ENCODE results near the gene FNDC10. TPM values are rescaled to one million over a fixed set of nuclear protein-coding genes. Genes with fewer than 3 reads are reported as not detected.

The FNDC10 gene
- total and polyA plus RNA-seq, 10 of the 15 experiments (the other 5 are each of a cell fraction or from before 2014, with no cell fraction given) = 0.05 to 1.3 (median 0.25) TPM; not detected in 4

DNA sequence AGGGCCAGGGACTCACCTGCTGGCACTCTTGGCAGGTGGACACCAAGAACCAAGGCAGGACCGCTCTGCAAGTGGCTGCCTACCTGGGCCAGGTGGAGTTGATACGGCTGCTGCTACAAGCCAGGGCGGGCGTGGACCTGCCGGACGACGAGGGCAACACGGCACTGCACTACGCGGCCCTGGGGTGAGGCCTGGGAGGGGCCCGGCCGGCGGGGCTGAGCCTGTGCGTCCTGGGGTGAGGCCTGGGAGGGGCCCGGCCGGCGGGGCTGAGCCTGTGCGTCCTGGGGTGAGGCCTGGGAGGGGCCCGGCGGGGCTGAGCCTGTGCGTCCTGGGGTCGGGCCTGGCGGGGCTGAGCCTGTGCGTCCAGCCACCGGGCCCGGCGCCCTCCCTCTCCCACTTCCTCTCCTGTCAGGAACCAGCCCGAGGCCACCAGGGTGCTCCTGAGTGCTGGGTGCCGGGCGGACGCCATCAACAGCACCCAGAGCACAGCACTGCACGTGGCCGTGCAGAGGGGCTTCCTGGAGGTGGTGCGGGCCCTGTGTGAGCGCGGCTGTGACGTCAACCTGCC, 27.4 kb upstream of the FNDC10 start:
- DNase-seq (ENCODE audit: low read depth, low spot score) (no peak), FAIRE-seq (no peak), ATAC-seq (no peak)
- Histone ChIP-seq H3K9me3 (replicated peaks; ENCODE audit: control insufficient read depth, insufficient read depth, low read length) (no peaks in the 10 kb centered on the region), H3K4me2 (ENCODE audit: control insufficient read depth, insufficient read depth) (no peak overlapping the region), H3K4me3 (no peak overlapping the region), H3K27me3 (replicated peaks in 1 of 2; ENCODE audit: control insufficient read depth in 2 of 2, insufficient read depth in 2 of 2, low read length in 1 of 2) (peaks cover 0 to 2% of the 10 kb centered on the region in 2 experiments; a peak in 2 of 4 replicates), H3K27ac (ENCODE audit: control insufficient read depth, insufficient read depth) (no peak overlapping the region), H3K79me2 (ENCODE audit: control insufficient read depth, insufficient read depth, low read length) (no peaks in the 10 kb centered on the region), H3K36me3 (ENCODE audit: control insufficient read depth in 2 of 2, insufficient read depth in 2 of 2, low read length in 1 of 2) (no peaks in the 10 kb centered on the region), H3K9ac (ENCODE audit: control insufficient read depth, insufficient read depth, low read length) (no peak overlapping the region), H2AFZ (ENCODE audit: control insufficient read depth, low read depth, low read length) (no peak overlapping the region), H3K4me1 (ENCODE audit: control insufficient read depth, insufficient read depth, low read length) (no peaks in the 10 kb centered on the region), H4K20me1 (ENCODE audit: control insufficient read depth, insufficient read depth) (no peaks in the 10 kb centered on the region)
- ChIA-PET SMC1A (ENCODE audit: uncharacterized antibody, unreplicated experiment) (no interaction called here), RAD21 (ENCODE audit: unreplicated experiment) (no interaction called here), POLR2A (no interaction called here), CTCF (no interaction called here)
- intact Hi-C loops (cut with micrococcal nuclease; ENCODE audit: unreplicated experiment) (no loop called here), in situ Hi-C loops (cut with MboI) (no loop called here)
- no TSS peak for BruUV-seq (replicated peaks)
- WGBS (ENCODE audit: insufficient coverage, insufficient replicate concordance, low lambda C conversion rate, missing lambda C conversion rate) = 89% methylated on average over 11 of the region's 37 CpGs
- TF ChIP-seq, protein P1, sequence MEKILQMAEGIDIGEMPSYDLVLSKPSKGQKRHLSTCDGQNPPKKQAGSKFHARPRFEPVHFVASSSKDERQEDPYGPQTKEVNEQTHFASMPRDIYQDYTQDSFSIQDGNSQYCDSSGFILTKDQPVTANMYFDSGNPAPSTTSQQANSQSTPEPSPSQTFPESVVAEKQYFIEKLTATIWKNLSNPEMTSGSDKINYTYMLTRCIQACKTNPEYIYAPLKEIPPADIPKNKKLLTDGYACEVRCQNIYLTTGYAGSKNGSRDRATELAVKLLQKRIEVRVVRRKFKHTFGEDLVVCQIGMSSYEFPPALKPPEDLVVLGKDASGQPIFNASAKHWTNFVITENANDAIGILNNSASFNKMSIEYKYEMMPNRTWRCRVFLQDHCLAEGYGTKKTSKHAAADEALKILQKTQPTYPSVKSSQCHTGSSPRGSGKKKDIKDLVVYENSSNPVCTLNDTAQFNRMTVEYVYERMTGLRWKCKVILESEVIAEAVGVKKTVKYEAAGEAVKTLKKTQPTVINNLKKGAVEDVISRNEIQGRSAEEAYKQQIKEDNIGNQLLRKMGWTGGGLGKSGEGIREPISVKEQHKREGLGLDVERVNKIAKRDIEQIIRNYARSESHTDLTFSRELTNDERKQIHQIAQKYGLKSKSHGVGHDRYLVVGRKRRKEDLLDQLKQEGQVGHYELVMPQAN (conservative IDR thresholded peaks at IDR 0.05) = no peak
- TF ChIP-seq, protein P2, sequence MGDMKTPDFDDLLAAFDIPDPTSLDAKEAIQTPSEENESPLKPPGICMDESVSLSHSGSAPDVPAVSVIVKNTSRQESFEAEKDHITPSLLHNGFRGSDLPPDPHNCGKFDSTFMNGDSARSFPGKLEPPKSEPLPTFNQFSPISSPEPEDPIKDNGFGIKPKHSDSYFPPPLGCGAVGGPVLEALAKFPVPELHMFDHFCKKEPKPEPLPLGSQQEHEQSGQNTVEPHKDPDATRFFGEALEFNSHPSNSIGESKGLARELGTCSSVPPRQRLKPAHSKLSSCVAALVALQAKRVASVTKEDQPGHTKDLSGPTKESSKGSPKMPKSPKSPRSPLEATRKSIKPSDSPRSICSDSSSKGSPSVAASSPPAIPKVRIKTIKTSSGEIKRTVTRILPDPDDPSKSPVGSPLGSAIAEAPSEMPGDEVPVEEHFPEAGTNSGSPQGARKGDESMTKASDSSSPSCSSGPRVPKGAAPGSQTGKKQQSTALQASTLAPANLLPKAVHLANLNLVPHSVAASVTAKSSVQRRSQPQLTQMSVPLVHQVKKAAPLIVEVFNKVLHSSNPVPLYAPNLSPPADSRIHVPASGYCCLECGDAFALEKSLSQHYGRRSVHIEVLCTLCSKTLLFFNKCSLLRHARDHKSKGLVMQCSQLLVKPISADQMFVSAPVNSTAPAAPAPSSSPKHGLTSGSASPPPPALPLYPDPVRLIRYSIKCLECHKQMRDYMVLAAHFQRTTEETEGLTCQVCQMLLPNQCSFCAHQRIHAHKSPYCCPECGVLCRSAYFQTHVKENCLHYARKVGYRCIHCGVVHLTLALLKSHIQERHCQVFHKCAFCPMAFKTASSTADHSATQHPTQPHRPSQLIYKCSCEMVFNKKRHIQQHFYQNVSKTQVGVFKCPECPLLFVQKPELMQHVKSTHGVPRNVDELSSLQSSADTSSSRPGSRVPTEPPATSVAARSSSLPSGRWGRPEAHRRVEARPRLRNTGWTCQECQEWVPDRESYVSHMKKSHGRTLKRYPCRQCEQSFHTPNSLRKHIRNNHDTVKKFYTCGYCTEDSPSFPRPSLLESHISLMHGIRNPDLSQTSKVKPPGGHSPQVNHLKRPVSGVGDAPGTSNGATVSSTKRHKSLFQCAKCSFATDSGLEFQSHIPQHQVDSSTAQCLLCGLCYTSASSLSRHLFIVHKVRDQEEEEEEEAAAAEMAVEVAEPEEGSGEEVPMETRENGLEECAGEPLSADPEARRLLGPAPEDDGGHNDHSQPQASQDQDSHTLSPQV (IDR thresholded peaks at IDR 0.05) = no peak
- TF ChIP-seq SIN3A (IDR thresholded peaks at IDR 0.05; ENCODE audit: low read depth, low read length) (no peak), RFX5 (IDR thresholded peaks at IDR 0.05; ENCODE audit: low read depth, low read length) (no peak), CBX5 (IDR thresholded peaks at IDR 0.05; ENCODE audit: low read depth) (no peak), NFXL1 (IDR thresholded peaks at IDR 0.05; ENCODE audit: borderline replicate concordance) (no peak), YBX1 (IDR thresholded peaks at IDR 0.05) (no peak), FOXM1 (IDR thresholded peaks at IDR 0.05; ENCODE audit: low read depth, low read length) (no peak), RAD21 (IDR thresholded peaks at IDR 0.05; ENCODE audit: insufficient read depth, low read depth, low read length) (no peak), SREBF2 (IDR thresholded peaks at IDR 0.05; ENCODE audit: low read length) (no peak), SUZ12 (IDR thresholded peaks at IDR 0.05; ENCODE audit: unreplicated experiment) (no peak), PAX8 (IDR thresholded peaks at IDR 0.05) (no peak), TARDBP (IDR thresholded peaks at IDR 0.05; ENCODE audit: borderline replicate concordance) (no peak), LARP7 (IDR thresholded peaks at IDR 0.05) (no peak), BHLHE40 (IDR thresholded peaks at IDR 0.05; ENCODE audit: borderline replicate concordance in 1 of 2, low read depth in 2 of 2, low read length in 1 of 2) (no peak), TCF7 (IDR thresholded peaks at IDR 0.05; ENCODE audit: borderline replicate concordance) (no peak)
- TF ChIP-seq, protein P3, sequence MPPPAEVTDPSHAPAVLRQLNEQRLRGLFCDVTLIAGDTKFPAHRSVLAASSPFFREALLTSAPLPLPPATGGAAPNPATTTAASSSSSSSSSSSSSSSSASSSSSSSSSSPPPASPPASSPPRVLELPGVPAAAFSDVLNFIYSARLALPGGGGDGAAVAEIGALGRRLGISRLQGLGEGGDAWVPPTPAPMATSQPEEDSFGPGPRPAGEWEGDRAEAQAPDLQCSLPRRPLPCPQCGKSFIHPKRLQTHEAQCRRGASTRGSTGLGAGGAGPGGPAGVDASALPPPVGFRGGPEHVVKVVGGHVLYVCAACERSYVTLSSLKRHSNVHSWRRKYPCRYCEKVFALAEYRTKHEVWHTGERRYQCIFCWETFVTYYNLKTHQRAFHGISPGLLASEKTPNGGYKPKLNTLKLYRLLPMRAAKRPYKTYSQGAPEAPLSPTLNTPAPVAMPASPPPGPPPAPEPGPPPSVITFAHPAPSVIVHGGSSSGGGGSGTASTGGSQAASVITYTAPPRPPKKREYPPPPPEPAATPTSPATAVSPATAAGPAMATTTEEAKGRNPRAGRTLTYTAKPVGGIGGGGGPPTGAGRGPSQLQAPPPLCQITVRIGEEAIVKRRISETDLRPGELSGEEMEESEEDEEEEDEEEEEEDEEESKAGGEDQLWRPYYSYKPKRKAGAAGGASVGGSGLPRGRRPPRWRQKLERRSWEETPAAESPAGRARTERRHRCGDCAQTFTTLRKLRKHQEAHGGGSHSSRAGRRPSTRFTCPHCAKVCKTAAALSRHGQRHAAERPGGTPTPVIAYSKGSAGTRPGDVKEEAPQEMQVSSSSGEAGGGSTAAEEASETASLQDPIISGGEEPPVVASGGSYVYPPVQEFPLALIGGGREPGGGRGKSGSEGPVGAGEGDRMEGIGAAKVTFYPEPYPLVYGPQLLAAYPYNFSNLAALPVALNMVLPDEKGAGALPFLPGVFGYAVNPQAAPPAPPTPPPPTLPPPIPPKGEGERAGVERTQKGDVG (CRISPR knock-in tag; IDR thresholded peaks at IDR 0.05) = no peak
